Measurements from ENCODE around the gene IFITM2. TPM values are rescaled to one million over a fixed set of nuclear protein-coding genes. Genes with fewer than 3 reads are reported as not detected.

IFITM2 gene
- total RNA-seq, 2 donors from 2014 or later, result 31.0 to 90.3 TPM

DNA sequence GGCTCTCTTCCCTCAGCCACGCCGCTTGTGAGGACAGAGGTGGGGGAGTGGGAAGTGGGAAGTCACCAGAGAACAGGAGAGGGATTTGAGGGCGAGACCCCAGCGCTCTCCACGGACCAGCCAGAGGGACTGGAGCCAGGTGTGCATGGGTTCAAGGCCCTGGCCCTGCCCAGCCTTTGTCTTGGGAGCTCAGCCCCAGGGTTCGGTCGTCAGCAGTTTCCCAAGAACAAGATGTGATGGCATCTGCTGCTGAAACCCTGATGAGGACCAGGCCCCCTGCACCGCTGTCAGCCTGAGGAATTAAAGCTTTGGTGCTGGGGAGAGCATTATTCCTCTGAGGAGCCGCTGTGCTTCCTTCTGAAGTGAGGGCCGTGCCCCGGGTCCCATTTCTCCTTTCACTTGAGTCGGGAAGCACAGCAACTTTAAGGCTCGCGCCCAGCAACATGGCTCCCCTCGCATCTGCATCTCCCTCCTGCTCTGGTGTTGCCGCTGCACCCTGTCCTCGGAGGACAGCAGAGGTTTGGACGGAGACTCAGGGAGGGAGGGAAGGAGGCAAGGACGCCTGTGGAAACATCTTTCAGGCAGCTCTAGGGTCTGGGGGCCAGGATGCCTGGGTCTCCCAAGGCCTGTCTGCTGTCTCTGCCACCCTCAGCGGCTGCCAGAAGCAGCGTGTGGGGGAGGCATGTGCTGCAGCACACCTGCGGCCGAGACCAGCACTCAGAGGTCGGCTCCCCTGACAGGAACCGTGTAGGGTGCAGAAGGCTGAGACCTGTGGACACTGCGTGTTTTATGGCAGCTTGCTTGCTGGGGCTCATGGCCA, 12.1 kb upstream of the IFITM2 start:
- H3K36me3 ChIP-seq (replicated peaks in 1 of 2; ENCODE audit: insufficient read depth in 1 of 2, low read depth in 2 of 2), result peaks cover 0 to 3% of the 10 kb centered on the region in 2 donors
- peaks cover 93% of the 10 kb centered on the region for H3K4me1 ChIP-seq
- 75 to 82% methylated on average over 21 to 24 of the region's 26 CpGs for WGBS, 2 donors
- TF ChIP-seq POLR2A (IDR thresholded peaks at IDR 0.05), result no peak
- TF ChIP-seq CTCF (IDR thresholded peaks at IDR 0.05), result no peak
- no peaks in the 10 kb centered on the region for H3K27me3 ChIP-seq
- intact Hi-C loops (cut with DNase I), result loop anchor here (5.0 kb wide), 1 partner anchor 53 kb away; no protein-coding TSS in a partner anchor
- no peak overlapping the region for H3K27ac ChIP-seq
- H3K4me3 ChIP-seq, result no peak overlapping the region
- DNase-seq (peak in 2 of 4 donors; percentile 11 to 14), ATAC-seq (no peak)
- no peaks in the 10 kb centered on the region for H3K9me3 ChIP-seq

GRCh38 chr11:296171-297050, 11.2 kb upstream of the IFITM2 start:
- DNase-seq (peak in 3 of 4 donors; percentile 7 to 15 (median 14)), ATAC-seq (no peak)
- Histone ChIP-seq H3K27me3 (no peaks in the 10 kb centered on the region), H3K36me3 (replicated peaks in 1 of 2; ENCODE audit: insufficient read depth in 1 of 2, low read depth in 2 of 2) (peaks cover 0 to 3% of the 10 kb centered on the region in 2 donors), H3K27ac (peak overlapping the region in 1 of 4 donors; percentile 37), H3K4me1 (peaks cover 85% of the 10 kb centered on the region), H3K9me3 (no peaks in the 10 kb centered on the region), H3K4me3 (no peak overlapping the region)
- WGBS, 2 donors, result 69 to 78% methylated on average over 9 to 30 of the region's 35 CpGs
- TF ChIP-seq POLR2A (IDR thresholded peaks at IDR 0.05) (peak in 2 of 3 donors; percentile 6 to 22), CTCF (IDR thresholded peaks at IDR 0.05) (no peak)
- intact Hi-C loops (cut with DNase I), result loop anchor here (5.0 kb wide), 1 partner anchor 54 kb away; no protein-coding TSS in a partner anchor

- WGBS, 2 donors, result 39 to 45% methylated on average over 2 to 12 of the region's 13 CpGs
- H3K4me3 ChIP-seq, result no peak overlapping the region
- no peaks in the 10 kb centered on the region for H3K9me3 ChIP-seq
- no peaks in the 10 kb centered on the region for H3K27me3 ChIP-seq
- DNase-seq (peak in 3 of 4 donors; percentile 37 to 49 (median 37)), ATAC-seq (peak; percentile 6)
- TF ChIP-seq CTCF (IDR thresholded peaks at IDR 0.05) (no peak), POLR2A (IDR thresholded peaks at IDR 0.05) (no peak)
- H3K27ac ChIP-seq, result peak overlapping the region in 1 of 4 donors; percentile 37
- peaks cover 0 to 3% of the 10 kb centered on the region in 2 donors for H3K36me3 ChIP-seq (replicated peaks in 1 of 2; ENCODE audit: insufficient read depth in 1 of 2, low read depth in 2 of 2)
- intact Hi-C loops (cut with DNase I), result loop anchor here (5.0 kb wide), 1 partner anchor 55 kb away; no protein-coding TSS in a partner anchor
- peaks cover 78% of the 10 kb centered on the region for H3K4me1 ChIP-seq
These were observed 10.5 kb upstream of the IFITM2 start for GRCh38 chr11:297051-297585.

- peak; percentile 17 for ATAC-seq
- H3K27me3 ChIP-seq, result no peaks in the 10 kb centered on the region
These were observed 9.8 kb upstream of the IFITM2 start for GRCh38 chr11:297586-298405.

More at GRCh38 chr11:297586-298405, 9.8 kb upstream of the IFITM2 start:
- Histone ChIP-seq H3K9me3 (no peaks in the 10 kb centered on the region), H3K36me3 (replicated peaks in 1 of 2; ENCODE audit: insufficient read depth in 1 of 2, low read depth in 2 of 2) (peaks cover 0 to 3% of the 10 kb centered on the region in 2 donors), H3K4me3 (no peak overlapping the region), H3K4me1 (peaks cover 71% of the 10 kb centered on the region), H3K27ac (peak overlapping the region in 2 of 4 donors; percentile 37 to 50)
- WGBS, 2 donors, result 29 to 33% methylated on average over 13 to 26 of the region's 26 CpGs
- TF ChIP-seq CTCF (IDR thresholded peaks at IDR 0.05) (no peak), POLR2A (IDR thresholded peaks at IDR 0.05) (peak in 1 of 3 donors; percentile 9)
- intact Hi-C loops (cut with DNase I), result loop anchor here (5.0 kb wide), 1 partner anchor 55 kb away; no protein-coding TSS in a partner anchor
- DNase-seq, result peak; percentile 31 to 51 (median 43)

Data from body of pancreas (tissue), 4 donors.